PC-9 (cell line): ENCODE measurements around the gene ANKLE1.

Experiments
- EZH2 ChIP-seq: fragments of 200-600 bp; sonication (generic); IDR thresholded peaks from 2 replicates; pipeline ENCODE4 v1.8.0; 2017; ENCODE audit warnings: antibody characterized with exemption, low read depth
- TF ChIP-seq, protein P1 (sequence below): fragments of 200-600 bp; sonication (generic); conservative IDR thresholded peaks from 2 replicates; pipeline ENCODE4 v1.6.1; 2017; ENCODE audit warnings: mixed run types, antibody characterized with exemption, mild to moderate bottlenecking, moderate library complexity

DNA sequence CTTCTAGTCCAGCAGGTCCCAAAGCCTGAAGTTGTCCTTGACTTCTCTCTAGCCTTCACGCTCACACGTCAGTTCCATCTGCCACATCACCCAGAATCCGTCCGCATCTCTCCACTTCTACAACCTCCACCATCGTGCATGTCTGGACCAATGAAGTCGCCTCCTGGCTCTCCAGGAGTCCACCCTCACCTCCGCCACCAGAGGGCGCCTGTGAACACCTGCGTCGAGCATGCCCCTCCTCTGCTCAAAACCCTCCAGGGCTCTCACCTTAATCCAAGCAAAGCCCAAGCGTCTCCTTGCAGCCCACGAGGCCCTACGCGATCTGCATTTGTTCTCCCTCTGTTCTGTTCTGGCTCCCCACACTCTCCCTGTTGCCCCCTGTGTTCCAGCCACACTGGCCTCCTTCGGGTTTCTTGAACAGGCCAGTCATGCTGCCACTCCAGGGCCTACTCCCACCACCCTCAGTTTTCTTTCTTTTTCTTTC is 20.8 kb upstream of the ANKLE1 start:
- TF ChIP-seq, protein P1, sequence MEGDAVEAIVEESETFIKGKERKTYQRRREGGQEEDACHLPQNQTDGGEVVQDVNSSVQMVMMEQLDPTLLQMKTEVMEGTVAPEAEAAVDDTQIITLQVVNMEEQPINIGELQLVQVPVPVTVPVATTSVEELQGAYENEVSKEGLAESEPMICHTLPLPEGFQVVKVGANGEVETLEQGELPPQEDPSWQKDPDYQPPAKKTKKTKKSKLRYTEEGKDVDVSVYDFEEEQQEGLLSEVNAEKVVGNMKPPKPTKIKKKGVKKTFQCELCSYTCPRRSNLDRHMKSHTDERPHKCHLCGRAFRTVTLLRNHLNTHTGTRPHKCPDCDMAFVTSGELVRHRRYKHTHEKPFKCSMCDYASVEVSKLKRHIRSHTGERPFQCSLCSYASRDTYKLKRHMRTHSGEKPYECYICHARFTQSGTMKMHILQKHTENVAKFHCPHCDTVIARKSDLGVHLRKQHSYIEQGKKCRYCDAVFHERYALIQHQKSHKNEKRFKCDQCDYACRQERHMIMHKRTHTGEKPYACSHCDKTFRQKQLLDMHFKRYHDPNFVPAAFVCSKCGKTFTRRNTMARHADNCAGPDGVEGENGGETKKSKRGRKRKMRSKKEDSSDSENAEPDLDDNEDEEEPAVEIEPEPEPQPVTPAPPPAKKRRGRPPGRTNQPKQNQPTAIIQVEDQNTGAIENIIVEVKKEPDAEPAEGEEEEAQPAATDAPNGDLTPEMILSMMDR, result peak; percentile 96
- no peak for TF ChIP-seq EZH2
